ENCODE results near the gene HOXC11.

The HOXC11 gene

DNA sequence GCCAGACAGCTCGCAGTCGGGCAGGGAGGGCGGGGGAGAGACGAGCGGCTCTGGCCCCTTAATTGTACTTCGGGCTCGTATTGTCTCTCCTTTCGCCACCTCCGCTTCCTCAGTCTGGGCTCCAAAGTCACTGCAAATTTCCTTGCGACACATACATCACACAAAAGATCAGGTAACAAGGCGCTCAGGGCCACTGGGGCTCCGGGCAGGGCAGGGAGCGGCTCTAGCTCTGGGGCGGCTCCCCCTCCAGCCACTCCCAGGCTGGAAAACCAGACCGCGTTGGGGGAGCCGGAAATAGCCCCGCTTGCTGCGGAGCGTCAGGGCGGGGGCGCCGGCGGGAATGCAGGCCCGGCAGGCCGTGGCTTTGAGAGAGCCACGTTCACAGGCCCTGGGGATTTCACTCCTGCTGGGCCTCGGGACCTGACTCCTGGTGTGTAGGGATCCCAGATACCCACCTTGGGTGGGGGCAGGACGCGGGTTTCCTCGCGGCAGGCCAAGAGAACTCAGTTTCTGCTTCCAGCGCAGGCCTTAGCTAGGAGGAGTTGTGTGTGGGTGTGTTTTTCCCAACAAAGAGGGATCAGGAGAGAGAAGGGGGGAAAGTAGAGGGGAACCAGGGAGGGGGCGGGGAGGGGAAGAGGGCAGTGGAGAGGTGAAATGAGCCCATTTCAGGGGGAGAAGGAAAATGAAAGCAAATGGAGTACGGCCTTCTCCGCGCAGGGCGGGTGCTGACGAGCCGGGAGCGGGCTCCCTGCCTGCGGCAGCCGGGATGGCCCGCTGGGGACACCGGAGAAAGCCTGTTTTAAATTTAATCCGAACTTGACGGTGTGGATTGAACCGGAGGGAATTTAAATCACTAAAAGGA lies 22.7 kb downstream of the HOXC11 start:
- in situ Hi-C loops (cut with MboI; ENCODE audit: low sequenced_read_pairs): no loop called here

DNA sequence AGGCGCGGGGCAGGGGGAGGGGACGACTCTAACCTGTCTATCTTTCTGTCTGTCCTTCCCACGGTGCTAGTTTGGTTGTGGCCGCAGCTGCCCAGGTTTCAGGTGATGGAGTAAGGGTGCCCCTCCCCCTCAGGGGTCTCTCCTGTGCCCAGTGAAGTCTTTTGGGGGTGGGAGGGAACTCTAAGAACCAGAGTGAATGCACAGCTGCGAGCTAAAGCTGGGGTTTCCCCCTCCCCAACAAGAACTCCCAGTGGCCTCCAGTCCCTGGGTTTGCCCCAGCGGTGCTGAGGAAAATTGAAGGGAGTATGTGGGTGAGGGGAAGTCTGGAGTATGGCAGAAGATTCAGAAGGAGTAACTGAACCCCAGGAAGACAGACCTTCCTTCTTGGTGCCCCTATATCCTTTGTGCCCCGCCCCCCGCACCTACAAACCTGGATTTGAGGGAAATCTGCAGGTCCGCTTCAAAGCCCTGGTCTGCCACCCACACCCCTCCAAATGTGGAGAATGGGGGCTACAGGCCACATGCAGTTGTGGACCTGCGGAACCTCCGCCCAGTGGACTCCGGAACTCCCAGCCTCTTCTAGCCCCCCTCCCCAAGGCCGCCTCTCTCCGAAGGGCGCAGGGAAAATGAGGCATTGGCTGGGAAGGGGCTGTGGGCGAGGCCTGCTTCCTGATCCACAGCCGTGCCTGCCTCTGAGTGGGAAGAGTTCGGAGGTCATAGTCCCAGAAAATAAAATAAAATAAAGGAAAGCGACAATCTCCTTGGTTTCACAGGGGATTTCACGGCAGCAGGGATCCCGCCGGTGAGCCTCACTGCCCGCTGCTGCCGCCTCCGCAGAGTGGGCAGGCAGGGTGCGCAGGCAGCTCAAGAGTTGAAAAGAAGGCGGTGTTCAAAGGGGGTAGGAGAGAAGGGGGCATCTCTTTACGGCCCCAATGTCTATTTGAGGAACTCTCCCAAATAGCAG lies 23.6 kb downstream of the HOXC11 start:
- in situ Hi-C loops (cut with MboI; ENCODE audit: low sequenced_read_pairs): no loop called here

- in situ Hi-C loops (cut with MboI; ENCODE audit: low sequenced_read_pairs): no loop called here
These were observed 24.5 kb downstream of the HOXC11 start for GRCh38 chr12:53997204-53998109.

GRCh38 chr12:53998110-53998899 lies 25.4 kb downstream of the HOXC11 start:
- in situ Hi-C loops (cut with MboI; ENCODE audit: low sequenced_read_pairs): no loop called here

DNA sequence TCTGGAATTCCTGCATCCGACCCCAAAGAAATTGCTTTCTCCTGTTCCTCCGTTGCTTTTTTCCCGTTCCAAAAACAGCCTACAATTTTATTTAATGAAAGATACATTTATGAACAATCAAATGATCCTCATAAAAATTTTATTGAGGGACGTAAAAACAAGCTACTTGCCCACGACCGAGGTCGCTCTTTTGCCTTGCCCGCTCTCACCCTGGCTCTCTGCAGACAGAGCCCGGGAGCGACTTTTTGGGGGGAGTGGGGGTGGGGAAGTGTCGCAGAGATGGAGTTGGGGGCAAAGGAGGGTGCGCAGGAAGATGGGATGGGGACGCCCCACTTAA lies 25.9 kb downstream of the HOXC11 start:
- in situ Hi-C loops (cut with MboI; ENCODE audit: low sequenced_read_pairs): no loop called here

- in situ Hi-C loops (cut with MboI; ENCODE audit: low sequenced_read_pairs): loop anchor here (25.0 kb wide), 1 partner anchor 213 kb away; no protein-coding TSS in a partner anchor
These were observed 26.7 kb downstream of the HOXC11 start for GRCh38 chr12:53999559-54000115.

GRCh38 chr12:54000116-54001114 lies 27.5 kb downstream of the HOXC11 start, which contains the start of gene HOXC9:
HOXC9 (plus strand) TSS chr12:54000161; CDS start chr12:54000189, 28 bp downstream.
- in situ Hi-C loops (cut with MboI; ENCODE audit: low sequenced_read_pairs): loop anchor here (25.0 kb wide), 1 partner anchor 212 kb away; no protein-coding TSS in a partner anchor

GRCh38 chr12:54001283-54002187 lies 28.6 kb downstream of the HOXC11 start:
- in situ Hi-C loops (cut with MboI; ENCODE audit: low sequenced_read_pairs): loop anchor here (25.0 kb wide), 1 partner anchor 211 kb away; no protein-coding TSS in a partner anchor

- in situ Hi-C loops (cut with MboI; ENCODE audit: low sequenced_read_pairs): loop anchor here (25.0 kb wide), 1 partner anchor 210 kb away; no protein-coding TSS in a partner anchor
These were observed 29.5 kb downstream of the HOXC11 start for GRCh38 chr12:54002278-54002914.

DNA sequence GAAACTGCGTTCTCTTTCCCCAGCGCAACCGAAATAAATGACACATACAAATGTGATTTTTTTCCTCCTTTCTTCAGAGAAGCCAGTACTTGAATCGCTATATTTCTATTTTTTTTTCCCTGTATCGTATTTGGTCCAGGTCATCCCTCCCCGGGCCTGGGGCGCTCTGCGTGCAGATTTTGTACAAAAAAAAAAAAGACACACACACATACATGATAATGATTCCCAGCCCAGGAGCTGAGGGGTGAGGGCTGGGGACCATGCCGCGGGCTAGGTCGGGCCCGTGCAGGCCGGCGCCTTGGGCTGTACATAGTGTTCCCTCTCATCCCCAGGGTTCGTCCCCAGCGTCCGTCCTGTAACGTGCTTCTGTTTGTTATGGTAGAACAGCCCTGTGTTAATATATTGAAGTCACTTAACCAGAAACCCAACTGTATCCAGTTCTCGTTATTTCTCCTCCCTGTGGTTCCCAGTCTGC lies 30.0 kb downstream of the HOXC11 start:
- in situ Hi-C loops (cut with MboI; ENCODE audit: low sequenced_read_pairs): loop anchor here (25.0 kb wide), 1 partner anchor 209 kb away; no protein-coding TSS in a partner anchor

- in situ Hi-C loops (cut with MboI; ENCODE audit: low sequenced_read_pairs): loop anchor here (25.0 kb wide), 1 partner anchor 209 kb away; no protein-coding TSS in a partner anchor
These were observed 30.7 kb downstream of the HOXC11 start for GRCh38 chr12:54003625-54004024.

DNA sequence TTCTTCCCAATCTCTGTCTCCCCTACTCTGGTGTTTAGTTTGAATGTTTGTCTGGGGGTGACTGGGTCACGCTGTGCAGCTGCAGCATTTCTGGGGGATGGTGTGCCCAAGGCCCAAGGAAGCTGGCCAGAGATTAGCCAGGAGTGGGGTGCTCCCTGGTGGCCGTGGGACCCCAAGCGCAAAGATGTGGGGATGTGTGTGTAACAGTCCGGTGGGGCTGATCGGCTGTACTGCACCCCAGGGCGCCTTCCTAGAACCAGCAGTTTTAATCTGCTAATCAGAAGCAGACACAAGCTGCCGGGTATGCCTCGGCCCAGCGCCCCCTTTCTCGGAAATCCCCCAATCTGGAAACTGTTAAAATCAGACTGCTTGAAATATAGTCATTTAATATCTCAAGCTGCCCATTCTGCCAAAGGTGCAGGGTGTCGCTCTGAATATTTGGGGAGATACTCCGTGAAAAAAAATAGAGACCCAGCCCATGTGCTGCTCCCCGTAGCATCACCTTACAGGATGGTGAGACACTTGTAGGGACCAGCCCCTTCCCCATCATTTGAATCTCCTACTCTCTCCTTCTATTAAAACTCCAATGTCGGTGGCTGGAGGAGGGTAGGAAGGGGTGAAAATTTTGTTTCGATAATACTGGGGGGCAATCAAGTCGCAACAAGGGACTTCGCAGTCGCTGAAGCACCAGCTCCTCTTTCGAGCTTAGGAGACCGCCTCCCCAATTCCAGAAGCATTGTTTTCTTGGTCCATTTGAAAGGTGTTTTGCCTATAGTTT lies 31.3 kb downstream of the HOXC11 start:
- in situ Hi-C loops (cut with MboI; ENCODE audit: low sequenced_read_pairs): loop anchor here (25.0 kb wide), 1 partner anchor 208 kb away; no protein-coding TSS in a partner anchor

- in situ Hi-C loops (cut with MboI; ENCODE audit: low sequenced_read_pairs): loop anchor here (25.0 kb wide), 1 partner anchor 207 kb away; no protein-coding TSS in a partner anchor
These were observed 32.1 kb downstream of the HOXC11 start for GRCh38 chr12:54004841-54005530.

DNA sequence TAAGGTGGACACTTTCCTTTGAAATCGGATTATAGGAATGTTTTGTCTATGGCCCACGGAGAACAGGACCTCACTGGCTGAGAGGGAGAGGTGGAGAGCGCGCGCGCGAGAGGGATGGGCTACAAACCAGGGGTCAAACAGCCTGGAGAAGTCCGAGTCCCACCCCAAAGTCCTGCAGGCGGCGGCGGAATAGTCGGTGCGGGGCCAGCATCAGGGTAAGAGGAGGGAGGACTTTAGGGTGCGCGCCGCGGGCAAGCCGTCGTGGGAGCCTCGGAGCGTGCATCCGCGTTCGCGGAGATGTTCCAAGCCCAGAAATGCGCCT lies 32.6 kb downstream of the HOXC11 start:
- in situ Hi-C loops (cut with MboI; ENCODE audit: low sequenced_read_pairs): loop anchor here (25.0 kb wide), 1 partner anchor 207 kb away; no protein-coding TSS in a partner anchor
